ENCODE data around the gene CNNM4. TPM values are rescaled to one million over a fixed set of nuclear protein-coding genes. Genes with fewer than 3 reads are reported as not detected.

Gene CNNM4
- total RNA-seq, 1 donor from 2014 or later, result 15.5 TPM

DNA sequence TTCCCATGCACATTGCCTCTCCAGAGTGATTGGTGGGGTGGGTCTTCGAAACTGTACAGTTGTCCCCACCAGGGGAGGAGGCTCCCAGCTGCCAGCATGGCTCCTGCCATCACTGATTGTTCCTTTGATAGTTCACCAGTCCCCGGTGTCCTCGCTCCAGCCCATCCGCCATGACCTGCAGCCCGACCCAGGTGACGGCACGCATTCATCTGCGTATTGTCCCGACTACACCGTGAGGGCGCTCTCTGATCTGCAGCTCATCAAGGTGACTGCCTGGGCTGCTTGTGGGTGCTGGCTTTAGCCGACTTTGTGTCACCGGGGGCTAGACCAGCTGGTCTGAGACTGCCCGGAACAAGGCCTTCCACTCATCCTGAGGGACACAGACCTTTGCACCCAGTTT is 67.7 kb downstream of the CNNM4 start:
- Histone ChIP-seq H3K27me3 (no peaks in the 10 kb centered on the region), H3K36me3 (no peaks in the 10 kb centered on the region), H3K4me2 (no peak overlapping the region), H3F3A (ENCODE audit: low read depth) (peaks cover 26% of the 10 kb centered on the region), H3K27ac (no peak overlapping the region), H3K4me3 (no peak overlapping the region), H2AFZ (replicated peaks) (no peak overlapping the region), H3K9me3 (ENCODE audit: low read depth) (no peaks in the 10 kb centered on the region), H3K4me1 (peaks cover 17% of the 10 kb centered on the region), H3K79me2 (ENCODE audit: low read depth) (peaks cover 15% of the 10 kb centered on the region), H4K20me1 (ENCODE audit: low read depth) (peaks cover 47% of the 10 kb centered on the region), H3K9ac (no peak overlapping the region)
- TF ChIP-seq, protein P1, sequence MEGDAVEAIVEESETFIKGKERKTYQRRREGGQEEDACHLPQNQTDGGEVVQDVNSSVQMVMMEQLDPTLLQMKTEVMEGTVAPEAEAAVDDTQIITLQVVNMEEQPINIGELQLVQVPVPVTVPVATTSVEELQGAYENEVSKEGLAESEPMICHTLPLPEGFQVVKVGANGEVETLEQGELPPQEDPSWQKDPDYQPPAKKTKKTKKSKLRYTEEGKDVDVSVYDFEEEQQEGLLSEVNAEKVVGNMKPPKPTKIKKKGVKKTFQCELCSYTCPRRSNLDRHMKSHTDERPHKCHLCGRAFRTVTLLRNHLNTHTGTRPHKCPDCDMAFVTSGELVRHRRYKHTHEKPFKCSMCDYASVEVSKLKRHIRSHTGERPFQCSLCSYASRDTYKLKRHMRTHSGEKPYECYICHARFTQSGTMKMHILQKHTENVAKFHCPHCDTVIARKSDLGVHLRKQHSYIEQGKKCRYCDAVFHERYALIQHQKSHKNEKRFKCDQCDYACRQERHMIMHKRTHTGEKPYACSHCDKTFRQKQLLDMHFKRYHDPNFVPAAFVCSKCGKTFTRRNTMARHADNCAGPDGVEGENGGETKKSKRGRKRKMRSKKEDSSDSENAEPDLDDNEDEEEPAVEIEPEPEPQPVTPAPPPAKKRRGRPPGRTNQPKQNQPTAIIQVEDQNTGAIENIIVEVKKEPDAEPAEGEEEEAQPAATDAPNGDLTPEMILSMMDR (IDR thresholded peaks at IDR 0.05), result no peak
- Mint-ChIP-seq H3K4me3 (peak overlapping the region; percentile 30), H3K27me3 (ENCODE audit: insufficient read depth, low read depth) (peaks cover 8% of the 10 kb centered on the region), H3K36me3 (peaks cover 36% of the 10 kb centered on the region), H3K27ac (no peak overlapping the region), H3K4me1 (peaks cover 20% of the 10 kb centered on the region), H3K9me3 (no peaks in the 10 kb centered on the region)
- DNase-seq (ENCODE audit: low spot score), result no peak

DNA sequence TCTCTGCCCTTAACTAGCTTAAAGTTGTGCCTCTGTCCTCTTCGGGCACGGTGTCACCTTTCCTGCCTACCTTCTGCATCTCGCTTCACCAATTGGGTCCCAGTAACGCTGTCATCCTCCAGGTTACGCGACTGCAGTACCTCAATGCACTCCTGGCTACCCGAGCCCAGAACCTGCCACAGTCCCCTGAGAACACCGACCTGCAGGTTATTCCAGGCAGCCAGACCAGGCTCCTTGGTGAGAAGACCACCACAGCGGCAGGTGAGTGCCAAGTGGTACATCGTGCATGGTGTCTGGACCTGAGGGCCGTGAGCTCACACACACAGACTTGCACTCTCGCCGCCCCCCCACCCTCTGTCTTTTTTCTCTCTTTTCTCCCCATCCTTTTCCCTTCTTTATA is 68.2 kb downstream of the CNNM4 start:
- no peak overlapping the region for H2AFZ ChIP-seq (replicated peaks)
- H3K4me1 Mint-ChIP-seq, result peaks cover 22% of the 10 kb centered on the region
- H3K27ac ChIP-seq, result no peak overlapping the region
- no peak overlapping the region for H3K27ac Mint-ChIP-seq
- H3K36me3 ChIP-seq, result no peaks in the 10 kb centered on the region
- H3K9ac ChIP-seq, result no peak overlapping the region
- H3K4me3 Mint-ChIP-seq, result no peak overlapping the region
- H3K27me3 ChIP-seq, result no peaks in the 10 kb centered on the region
- peaks cover 12% of the 10 kb centered on the region for H3K79me2 ChIP-seq (ENCODE audit: low read depth)
- peaks cover 20% of the 10 kb centered on the region for H3K4me1 ChIP-seq
- peaks cover 44% of the 10 kb centered on the region for H4K20me1 ChIP-seq (ENCODE audit: low read depth)
- H3F3A ChIP-seq (ENCODE audit: low read depth), result peaks cover 30% of the 10 kb centered on the region
- H3K36me3 Mint-ChIP-seq, result peaks cover 36% of the 10 kb centered on the region
- TF ChIP-seq EZH2 (IDR thresholded peaks at IDR 0.05) (no peak), EZH2phosphoT487 (IDR thresholded peaks at IDR 0.05) (no peak)
- TF ChIP-seq, protein P1 (IDR thresholded peaks at IDR 0.05), result no peak
- no peak for DNase-seq (ENCODE audit: low spot score)
- no peaks in the 10 kb centered on the region for H3K9me3 Mint-ChIP-seq
- H3K9me3 ChIP-seq (ENCODE audit: low read depth), result no peaks in the 10 kb centered on the region
- H3K4me3 ChIP-seq, result no peak overlapping the region
- H3K27me3 Mint-ChIP-seq (ENCODE audit: insufficient read depth, low read depth), result peaks cover 8% of the 10 kb centered on the region
- H3K4me2 ChIP-seq, result no peak overlapping the region

DNA sequence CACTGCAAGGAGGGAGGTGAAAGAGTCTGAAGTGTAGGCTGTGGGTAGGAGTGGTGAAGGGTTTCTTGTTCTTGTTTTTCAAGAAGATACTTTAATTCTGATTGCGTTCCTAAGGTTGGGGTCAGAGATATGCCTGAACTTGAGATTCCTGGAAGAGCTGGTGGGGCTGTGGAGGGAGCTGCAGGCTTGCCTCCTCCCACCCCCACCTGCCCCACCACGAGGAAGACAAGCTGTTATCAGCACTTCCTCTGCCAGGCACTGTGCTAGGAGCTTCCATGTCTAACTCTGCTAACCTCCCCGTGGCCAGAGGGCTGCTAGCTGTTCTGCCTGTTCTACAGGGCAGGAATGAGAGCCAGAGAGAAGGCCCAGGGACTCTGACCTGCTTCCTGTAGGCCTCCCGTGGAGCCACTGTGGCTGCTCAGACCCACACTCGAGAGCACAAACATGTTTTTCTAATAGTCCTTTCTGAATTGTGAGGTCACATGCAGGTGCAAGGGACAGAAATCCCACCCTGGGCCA is 69.4 kb downstream of the CNNM4 start:
- Histone ChIP-seq H3K27ac (no peak overlapping the region), H4K20me1 (ENCODE audit: low read depth) (peaks cover 32% of the 10 kb centered on the region), H3K36me3 (no peaks in the 10 kb centered on the region), H3F3A (ENCODE audit: low read depth) (peaks cover 30% of the 10 kb centered on the region), H2AFZ (replicated peaks) (no peak overlapping the region), H3K27me3 (no peaks in the 10 kb centered on the region), H3K4me2 (no peak overlapping the region), H3K4me3 (no peak overlapping the region), H3K79me2 (ENCODE audit: low read depth) (no peaks in the 10 kb centered on the region), H3K4me1 (peaks cover 20% of the 10 kb centered on the region), H3K9me3 (ENCODE audit: low read depth) (no peaks in the 10 kb centered on the region), H3K9ac (no peak overlapping the region)
- H3K27me3 Mint-ChIP-seq (ENCODE audit: insufficient read depth, low read depth), result peaks cover 5% of the 10 kb centered on the region
- H3K27ac Mint-ChIP-seq, result no peak overlapping the region
- H3K9me3 Mint-ChIP-seq, result no peaks in the 10 kb centered on the region
- TF ChIP-seq EZH2 (IDR thresholded peaks at IDR 0.05) (no peak), EZH2phosphoT487 (IDR thresholded peaks at IDR 0.05) (no peak)
- TF ChIP-seq, protein P1 (IDR thresholded peaks at IDR 0.05), result no peak
- DNase-seq (ENCODE audit: low spot score), result no peak
- H3K4me1 Mint-ChIP-seq, result peaks cover 22% of the 10 kb centered on the region
- peaks cover 35% of the 10 kb centered on the region for H3K36me3 Mint-ChIP-seq
- peak overlapping the region; percentile 8 for H3K4me3 Mint-ChIP-seq
